Omental fat pad (tissue), 4 donors: ENCODE measurements around the gene PTMS. TPM values are rescaled to one million over a fixed set of nuclear protein-coding genes. Genes with fewer than 3 reads are reported as not detected.

Source experiments
- ATAC-seq: fragments of 150-250 bp; one replicate; pipeline ENCODE4 v1.9.1; 2016; ENCODE audit warnings: mild to moderate bottlenecking, moderate library complexity; ENCODE audit not compliant: low FRiP score
- DNase-seq: peaks from one replicate; pipeline ENCODE4 v3.0.0-alpha.2; 2019; ENCODE audit warnings: low spot score
- total RNA-seq, 4 donors: library from RNA; depleted of rRNA; stranded (reverse); fragments of >200 nt; gene quantifications; one replicate each; pipeline ENCODE4 v1.1.0, GENCODE V29; 2016
- TF ChIP-seq, protein P1 (sequence below), 3 donors: fragments of 450-650 bp; IDR thresholded peaks; one replicate each; pipeline ENCODE4 v1.5.1; 2016 to 2017; ENCODE audit warnings: antibody characterized with exemption in 3 of 3, mild to moderate bottlenecking in 3 of 3, moderate library complexity in 2 of 3

Gene PTMS
- total RNA-seq, 4 donors from 2014 or later = 77.6 to 143 (median 113) TPM

DNA sequence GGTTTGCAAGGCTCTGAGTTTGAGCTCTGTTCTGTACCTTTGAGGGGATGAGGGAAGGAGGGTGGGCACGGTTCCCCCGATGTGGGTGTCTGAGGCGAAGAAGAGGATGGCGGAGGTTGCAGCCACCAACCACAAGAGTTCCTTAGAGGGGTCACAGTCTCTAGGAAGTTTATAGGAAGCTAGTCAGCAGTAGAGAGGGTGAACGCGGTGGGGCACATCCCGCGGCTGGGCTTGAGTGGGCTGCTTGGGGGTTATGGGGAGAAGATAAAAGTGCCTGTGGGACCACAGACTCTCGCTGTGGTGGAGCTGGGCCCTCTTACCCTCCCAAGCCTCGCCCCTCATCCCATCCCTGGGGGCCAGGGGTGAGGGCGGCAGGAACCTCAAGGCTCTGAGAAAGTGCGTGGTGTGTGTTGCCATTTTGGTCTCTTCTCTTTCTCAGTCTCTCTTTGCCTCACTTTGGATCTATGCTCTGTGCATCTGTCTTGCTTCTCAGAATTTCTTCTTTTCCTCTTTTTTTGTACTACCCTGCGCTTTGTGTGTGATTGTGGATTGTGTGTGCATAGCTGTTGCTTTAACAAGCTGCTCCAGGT, 25.9 kb downstream of the PTMS start:
- ATAC-seq (no peak), DNase-seq (no peak)
- TF ChIP-seq, protein P1, sequence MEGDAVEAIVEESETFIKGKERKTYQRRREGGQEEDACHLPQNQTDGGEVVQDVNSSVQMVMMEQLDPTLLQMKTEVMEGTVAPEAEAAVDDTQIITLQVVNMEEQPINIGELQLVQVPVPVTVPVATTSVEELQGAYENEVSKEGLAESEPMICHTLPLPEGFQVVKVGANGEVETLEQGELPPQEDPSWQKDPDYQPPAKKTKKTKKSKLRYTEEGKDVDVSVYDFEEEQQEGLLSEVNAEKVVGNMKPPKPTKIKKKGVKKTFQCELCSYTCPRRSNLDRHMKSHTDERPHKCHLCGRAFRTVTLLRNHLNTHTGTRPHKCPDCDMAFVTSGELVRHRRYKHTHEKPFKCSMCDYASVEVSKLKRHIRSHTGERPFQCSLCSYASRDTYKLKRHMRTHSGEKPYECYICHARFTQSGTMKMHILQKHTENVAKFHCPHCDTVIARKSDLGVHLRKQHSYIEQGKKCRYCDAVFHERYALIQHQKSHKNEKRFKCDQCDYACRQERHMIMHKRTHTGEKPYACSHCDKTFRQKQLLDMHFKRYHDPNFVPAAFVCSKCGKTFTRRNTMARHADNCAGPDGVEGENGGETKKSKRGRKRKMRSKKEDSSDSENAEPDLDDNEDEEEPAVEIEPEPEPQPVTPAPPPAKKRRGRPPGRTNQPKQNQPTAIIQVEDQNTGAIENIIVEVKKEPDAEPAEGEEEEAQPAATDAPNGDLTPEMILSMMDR (IDR thresholded peaks at IDR 0.05) = no peak

GRCh38 chr12:6792522-6793201, 26.5 kb downstream of the PTMS start:
- ATAC-seq (no peak), DNase-seq (no peak)
- TF ChIP-seq, protein P1 (IDR thresholded peaks at IDR 0.05) = no peak

DNA sequence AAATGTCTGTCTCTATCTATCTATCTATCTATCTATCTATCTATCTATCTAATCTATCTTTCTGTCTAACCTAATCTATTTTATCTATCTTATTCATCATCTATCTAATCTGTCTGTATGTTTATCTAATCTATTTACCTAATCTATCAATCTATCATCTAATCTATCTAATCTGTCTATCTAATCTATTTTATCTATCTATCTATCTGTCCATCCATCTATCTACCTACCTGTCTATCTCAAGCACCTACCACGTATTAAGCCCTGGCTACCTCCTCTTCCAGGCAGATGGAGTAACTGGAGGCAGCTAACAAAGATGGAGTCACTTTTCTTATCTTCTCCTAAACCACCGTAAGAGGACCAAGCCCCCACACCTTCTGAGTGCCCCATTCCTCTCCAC, 28.9 kb downstream of the PTMS start:
- DNase-seq = no peak
- no peak for ATAC-seq
- TF ChIP-seq, protein P1 (IDR thresholded peaks at IDR 0.05) = no peak

- ATAC-seq (no peak), DNase-seq (no peak)
- TF ChIP-seq, protein P1 (IDR thresholded peaks at IDR 0.05) = no peak
Measured at GRCh38 chr12:6796576-6796975, 30.4 kb downstream of the PTMS start.

GRCh38 chr12:6799147-6799546, 33.0 kb downstream of the PTMS start:
- TF ChIP-seq, protein P1 (IDR thresholded peaks at IDR 0.05) = no peak
- DNase-seq = no peak
- no peak for ATAC-seq

GRCh38 chr12:6807170-6807569, 41.0 kb downstream of the PTMS start:
- TF ChIP-seq, protein P1 (IDR thresholded peaks at IDR 0.05) = no peak
- ATAC-seq (no peak), DNase-seq (no peak)

DNA sequence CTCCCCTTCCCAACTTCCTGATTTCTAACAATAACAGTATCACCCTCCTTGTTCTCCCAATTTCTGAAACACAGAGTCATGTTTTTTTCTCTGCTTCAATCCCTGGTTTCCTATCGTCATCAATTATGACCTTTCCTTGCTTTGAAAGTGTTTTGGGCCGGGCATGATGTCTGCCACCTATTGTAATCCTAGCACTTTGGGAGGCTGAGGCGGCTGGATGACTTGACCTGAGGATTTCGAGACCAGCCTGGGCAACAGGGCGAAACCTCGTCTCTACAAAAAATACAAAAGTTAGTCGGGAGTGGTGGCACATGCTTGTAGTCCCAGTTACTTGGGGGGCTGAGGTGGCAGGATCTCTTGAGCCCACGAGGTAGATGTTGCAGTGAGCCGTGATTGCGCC, 42.9 kb downstream of the PTMS start:
- no peak for ATAC-seq
- no peak for DNase-seq
- TF ChIP-seq, protein P1 (IDR thresholded peaks at IDR 0.05) = no peak
